HUES6 (cell line): ENCODE results near the gene HNF1B.
A peak's percentile ranks its signal among the peaks of the same experiment; 100 is the strongest.

Experiments
- H3K27ac ChIP-seq: 2 replicates; pipeline ENCODE4 v1.7.0; 2013; ENCODE audit warnings: low read depth, mild to moderate bottlenecking, low read length, inconsistent platforms
- H3K27me3 ChIP-seq: 2 replicates; pipeline ENCODE4 v1.6.1; 2013; ENCODE audit warnings: low read length; ENCODE audit not compliant: control insufficient read depth, insufficient read depth
- H3K36me3 ChIP-seq: 2 replicates; pipeline ENCODE4 v1.6.1; 2013; ENCODE audit warnings: low read length; ENCODE audit not compliant: control insufficient read depth, insufficient read depth
- H3K4me1 ChIP-seq: 2 replicates; pipeline ENCODE4 v1.6.1; 2013; ENCODE audit warnings: low read length; ENCODE audit not compliant: control insufficient read depth, insufficient read depth
- H3K4me3 ChIP-seq: 2 replicates; pipeline ENCODE4 v1.5.1; 2013; ENCODE audit warnings: low read depth, low read length
- H3K9ac ChIP-seq: one replicate; pipeline ENCODE4 v1.6.1; 2013; ENCODE audit warnings: mild to moderate bottlenecking, low read length
- H3K9me3 ChIP-seq: 2 replicates; pipeline ENCODE4 v1.6.1; 2013; ENCODE audit warnings: low read depth, low read length; ENCODE audit not compliant: control insufficient read depth, insufficient read depth

HNF1B gene

DNA sequence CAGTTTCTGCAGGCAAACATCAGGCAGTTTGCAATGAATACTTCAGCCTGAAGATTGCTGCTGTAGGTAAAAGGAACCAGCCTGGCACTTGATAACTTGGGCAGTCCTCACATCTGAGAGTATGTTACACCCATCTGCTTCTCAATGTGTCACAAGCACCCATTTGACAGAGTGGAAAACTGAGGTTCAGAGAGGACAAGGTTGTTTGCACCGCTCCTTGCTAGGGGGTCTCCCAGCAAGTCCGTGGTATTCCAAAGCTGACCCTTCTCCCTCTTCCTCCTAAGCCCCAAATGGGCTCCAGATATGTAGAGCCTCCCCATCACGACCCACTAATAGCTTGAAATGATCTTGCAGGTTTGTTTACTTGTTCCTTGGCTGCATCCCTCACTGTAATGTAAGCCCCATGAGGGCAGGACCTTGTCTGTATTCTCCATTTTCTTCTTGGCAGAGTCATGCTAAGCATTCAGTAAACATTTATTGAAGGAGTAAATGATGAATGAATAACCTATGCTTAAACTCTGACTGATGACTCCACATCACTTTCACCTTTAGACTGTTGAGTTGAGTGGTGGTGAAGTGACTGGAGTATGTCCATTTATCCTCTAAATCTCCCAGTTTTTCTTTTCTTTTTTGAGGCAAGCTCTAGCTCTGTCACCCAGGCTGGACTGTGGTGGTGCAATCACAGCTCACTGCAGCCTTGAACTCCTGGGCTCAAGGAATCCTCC lies 26.4 kb downstream of the HNF1B start:
- H3K9ac ChIP-seq = no peak overlapping the region
- H3K4me3 ChIP-seq = no peak overlapping the region
- H3K27ac ChIP-seq = no peak overlapping the region
- H3K27me3 ChIP-seq = no peaks in the 10 kb centered on the region
- peaks cover 7% of the 10 kb centered on the region; the same call in 1 of the 2 replicates for H3K4me1 ChIP-seq
- H3K9me3 ChIP-seq = no peaks in the 10 kb centered on the region
- no peaks in the 10 kb centered on the region for H3K36me3 ChIP-seq

DNA sequence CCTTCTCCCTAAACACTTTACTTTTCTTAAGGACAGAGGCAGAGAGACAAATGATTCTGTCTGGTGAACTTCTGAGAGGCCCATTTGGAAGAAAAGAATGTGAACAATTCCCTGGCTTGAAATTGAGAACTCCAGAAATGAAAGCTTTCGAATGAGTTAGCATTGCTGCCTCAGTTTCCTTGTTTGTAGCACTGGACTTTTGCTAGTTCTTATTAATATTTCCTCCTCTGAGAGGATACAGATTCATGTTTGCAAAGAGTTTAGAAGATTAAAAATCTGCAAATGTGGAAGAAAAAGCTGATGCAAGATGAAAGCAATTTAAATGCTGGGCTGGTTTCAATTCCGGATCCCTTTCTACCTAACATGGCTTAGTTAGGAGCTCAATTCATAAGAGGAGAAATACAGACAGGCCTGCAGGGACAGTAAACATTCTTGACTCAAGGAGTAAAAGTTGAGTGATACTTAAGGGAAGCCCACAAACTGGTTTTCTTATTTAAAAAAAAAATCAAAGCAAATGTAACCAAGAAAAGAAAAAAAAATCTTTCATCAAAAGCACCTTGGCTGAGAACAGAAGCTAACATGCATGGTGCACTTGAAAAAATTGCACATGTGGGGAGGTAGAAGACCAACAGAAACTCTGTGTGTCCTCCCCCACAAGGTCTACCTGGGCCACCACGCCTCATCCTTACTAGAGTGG lies 27.1 kb downstream of the HNF1B start:
- Histone ChIP-seq H3K27me3 (no peaks in the 10 kb centered on the region), H3K4me3 (no peak overlapping the region), H3K27ac (no peak overlapping the region)

DNA sequence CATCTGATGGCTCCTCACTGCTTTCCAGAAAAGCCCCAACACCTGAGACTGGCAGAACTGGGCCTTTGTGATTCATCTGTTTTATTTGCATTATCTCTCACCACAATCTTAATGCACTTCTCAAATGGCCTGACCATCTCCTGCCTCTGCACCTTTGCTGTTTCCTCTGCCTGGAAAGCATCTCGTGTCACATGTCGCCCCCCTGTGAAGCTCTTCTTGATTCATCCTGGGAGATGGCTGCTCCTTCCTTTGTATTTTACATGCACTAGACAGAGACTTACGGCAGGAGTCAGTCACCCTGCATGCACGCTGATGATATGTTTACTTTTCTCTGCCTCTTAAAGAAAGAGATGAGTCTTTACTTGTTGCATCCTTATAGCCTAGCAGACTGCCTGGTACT lies 30.0 kb downstream of the HNF1B start:
- H3K36me3 ChIP-seq = no peaks in the 10 kb centered on the region
- no peak overlapping the region for H3K27ac ChIP-seq

More for the DNA sequence above, 27.1 kb downstream of the HNF1B start:
- H3K36me3 ChIP-seq = no peaks in the 10 kb centered on the region
- peaks cover 7% of the 10 kb centered on the region; the same call in 1 of the 2 replicates for H3K4me1 ChIP-seq
- H3K9me3 ChIP-seq = no peaks in the 10 kb centered on the region
- H3K9ac ChIP-seq = no peak overlapping the region

DNA sequence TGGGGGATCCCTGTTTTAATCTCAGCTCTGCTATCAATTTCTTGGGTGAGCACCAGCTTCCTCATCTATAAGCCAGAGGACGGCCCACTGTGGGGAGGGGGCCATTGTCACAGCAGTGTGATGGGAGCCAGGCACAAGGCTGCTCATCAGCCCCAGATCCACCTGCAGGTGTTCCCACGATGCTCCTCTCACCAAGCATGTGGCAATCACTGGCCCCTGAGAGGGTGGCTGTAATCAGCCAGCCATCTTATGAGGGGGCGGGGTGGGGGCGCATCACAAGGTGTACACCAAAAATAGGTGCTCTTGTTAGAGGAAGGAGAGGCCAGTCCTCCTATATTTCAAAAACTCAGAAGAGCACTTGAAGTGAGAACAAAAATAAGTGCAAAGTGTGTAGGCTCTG lies 31.2 kb downstream of the HNF1B start:
- no peak overlapping the region for H3K4me3 ChIP-seq
- H3K36me3 ChIP-seq = no peaks in the 10 kb centered on the region
- H3K4me1 ChIP-seq = peaks cover 21% of the 10 kb centered on the region
- H3K9me3 ChIP-seq = no peaks in the 10 kb centered on the region
- H3K9ac ChIP-seq = no peak overlapping the region
- no peaks in the 10 kb centered on the region for H3K27me3 ChIP-seq
- no peak overlapping the region for H3K27ac ChIP-seq

More for the DNA sequence above, 30.0 kb downstream of the HNF1B start:
- Histone ChIP-seq H3K4me3 (no peak overlapping the region), H3K27me3 (no peaks in the 10 kb centered on the region), H3K9ac (no peak overlapping the region), H3K4me1 (peaks cover 20% of the 10 kb centered on the region), H3K9me3 (no peaks in the 10 kb centered on the region)

DNA sequence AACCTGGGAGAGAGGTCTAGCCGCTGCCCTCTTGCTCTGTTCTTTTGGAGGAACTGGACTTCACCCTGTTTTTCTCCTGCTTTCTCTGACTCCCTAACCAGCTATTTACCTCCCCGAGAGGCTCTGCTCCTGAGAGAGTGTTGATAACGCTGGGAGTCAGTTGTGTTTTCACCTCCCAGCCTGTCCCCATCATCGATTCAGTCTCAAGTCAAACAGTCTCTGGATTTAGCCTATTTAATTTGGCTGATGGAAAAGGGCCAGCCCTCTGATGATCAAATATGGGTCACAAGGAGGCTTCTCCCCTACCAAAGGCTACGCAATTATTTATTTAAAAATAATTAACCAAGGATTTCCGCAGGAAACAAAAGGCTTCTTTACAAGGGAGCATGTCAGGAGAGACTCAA lies 31.8 kb downstream of the HNF1B start:
- Histone ChIP-seq H3K4me3 (no peak overlapping the region), H3K27ac (no peak overlapping the region), H3K27me3 (no peaks in the 10 kb centered on the region), H3K9me3 (no peaks in the 10 kb centered on the region), H3K9ac (no peak overlapping the region), H3K36me3 (no peaks in the 10 kb centered on the region), H3K4me1 (peaks cover 21% of the 10 kb centered on the region)

DNA sequence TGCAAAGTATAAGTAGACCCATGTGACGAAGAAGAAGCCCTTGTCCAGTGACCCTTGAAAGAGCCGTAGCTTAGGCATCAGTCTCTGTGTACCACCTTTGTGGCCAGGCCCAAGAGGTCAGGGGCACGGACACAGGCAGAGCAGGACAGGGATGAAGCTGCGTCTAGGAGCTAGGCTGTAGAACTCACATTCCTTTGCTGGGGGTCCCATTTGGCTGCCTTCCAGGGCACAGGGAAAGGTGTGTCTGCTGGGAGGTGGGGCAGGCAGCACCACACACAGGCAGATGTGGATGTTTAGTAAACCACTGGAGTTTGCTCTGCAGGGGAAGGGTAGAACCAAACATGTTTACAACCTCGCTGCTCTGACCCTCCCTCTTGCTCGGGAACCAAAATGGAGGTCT lies 33.7 kb downstream of the HNF1B start:
- no peaks in the 10 kb centered on the region for H3K36me3 ChIP-seq
- peaks cover 14% of the 10 kb centered on the region for H3K4me1 ChIP-seq
- H3K4me3 ChIP-seq = no peak overlapping the region
- no peak overlapping the region for H3K9ac ChIP-seq
- H3K9me3 ChIP-seq = no peaks in the 10 kb centered on the region
- peak overlapping the region; percentile 81 for H3K27ac ChIP-seq
- no peaks in the 10 kb centered on the region for H3K27me3 ChIP-seq

DNA sequence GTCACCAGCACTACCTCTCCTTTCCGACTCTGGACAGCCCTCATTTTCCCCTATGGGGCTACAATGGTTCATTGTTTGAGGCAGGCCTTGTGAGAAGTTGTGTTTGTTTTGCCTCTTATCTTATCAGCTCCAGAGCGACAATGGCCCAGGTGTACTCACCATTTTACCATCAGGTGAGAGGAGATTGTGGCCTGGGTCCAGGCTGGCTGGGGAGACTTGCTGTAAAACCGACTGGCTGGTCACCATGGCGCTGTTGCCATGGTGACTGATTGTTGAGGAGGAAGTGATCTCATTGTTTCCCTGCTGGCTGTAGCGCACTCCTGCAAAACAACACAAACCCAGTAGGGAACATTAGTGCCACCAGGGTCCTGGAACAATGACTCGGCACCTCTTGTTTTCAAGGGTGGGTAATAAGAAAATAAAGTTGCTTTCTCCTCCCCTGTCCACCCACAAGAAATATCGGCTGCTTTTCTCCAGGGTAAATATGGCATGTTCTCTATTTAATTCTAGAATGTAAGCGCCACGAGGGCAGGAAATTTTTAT lies 34.4 kb downstream of the HNF1B start:
- Histone ChIP-seq H3K9ac (no peak overlapping the region), H3K36me3 (no peaks in the 10 kb centered on the region), H3K27ac (peak overlapping the region; percentile 81), H3K9me3 (no peaks in the 10 kb centered on the region), H3K27me3 (no peaks in the 10 kb centered on the region), H3K4me3 (no peak overlapping the region), H3K4me1 (peaks cover 14% of the 10 kb centered on the region)

DNA sequence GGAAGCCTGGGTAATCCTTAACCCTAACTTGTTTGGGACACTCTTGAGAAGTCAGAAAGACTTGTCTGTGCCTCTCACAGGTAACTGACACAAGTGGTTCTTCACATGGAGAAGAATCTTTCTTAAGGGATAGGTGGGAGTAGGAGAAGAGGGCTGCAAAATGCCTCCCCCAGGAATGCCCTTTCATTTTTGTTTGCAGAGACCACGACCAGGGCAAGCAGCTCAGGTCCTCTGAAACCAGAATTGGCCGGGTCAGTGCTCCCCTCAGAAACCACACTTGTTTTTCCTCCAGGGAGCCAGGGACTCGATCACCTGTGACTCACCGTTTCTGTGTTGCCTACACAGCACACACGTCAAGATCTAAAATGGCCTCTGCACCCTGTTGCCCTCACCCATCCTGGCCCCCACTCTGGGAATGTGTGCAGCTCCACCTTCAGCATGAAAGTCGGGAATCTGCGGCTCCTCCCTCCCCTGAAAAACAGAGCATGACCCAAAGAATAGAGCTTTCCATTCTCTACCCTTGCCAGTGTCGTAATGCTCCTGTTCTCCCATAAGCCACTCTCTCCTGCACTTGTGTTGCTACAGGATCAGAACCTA lies 36.1 kb downstream of the HNF1B start:
- Histone ChIP-seq H3K4me1 (peaks cover 14% of the 10 kb centered on the region), H3K9ac (no peak overlapping the region), H3K27ac (no peak overlapping the region), H3K27me3 (no peaks in the 10 kb centered on the region; the same call in 1 of the 2 replicates), H3K9me3 (no peaks in the 10 kb centered on the region), H3K36me3 (no peaks in the 10 kb centered on the region), H3K4me3 (no peak overlapping the region)

DNA sequence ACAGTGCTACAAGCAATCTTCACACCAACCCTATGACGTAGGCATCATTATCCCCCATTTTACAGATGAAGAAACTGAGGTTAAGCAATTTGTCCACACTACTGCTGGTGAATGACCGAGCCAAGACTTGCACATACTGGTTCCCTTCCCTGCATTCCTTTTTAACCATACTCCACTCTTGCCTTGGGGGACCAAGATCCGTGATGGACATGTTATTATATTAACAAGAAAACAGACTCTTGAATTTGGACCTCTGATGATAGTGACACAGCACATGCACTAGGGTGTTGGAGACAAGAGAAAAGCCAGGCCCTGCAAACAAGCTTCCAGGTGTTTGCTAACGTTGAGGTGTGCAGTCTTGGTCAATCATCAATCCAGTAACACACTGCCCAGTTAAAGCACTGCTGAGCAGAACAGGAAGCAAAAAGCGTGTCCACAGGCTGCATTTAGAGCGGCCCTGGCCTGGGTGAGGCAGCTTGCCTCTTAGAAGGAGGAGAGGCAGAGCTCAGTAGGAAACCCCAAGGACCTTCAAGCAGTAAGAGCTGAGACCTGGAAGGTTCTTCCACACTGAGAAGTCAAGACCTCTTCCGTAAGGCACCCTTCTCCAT lies 36.7 kb downstream of the HNF1B start:
- no peak overlapping the region for H3K9ac ChIP-seq
- H3K27ac ChIP-seq = no peak overlapping the region
- H3K36me3 ChIP-seq = no peaks in the 10 kb centered on the region
- H3K9me3 ChIP-seq = no peaks in the 10 kb centered on the region
- no peak overlapping the region for H3K4me3 ChIP-seq
- peaks cover 14% of the 10 kb centered on the region for H3K4me1 ChIP-seq
- no peaks in the 10 kb centered on the region; the same call in 1 of the 2 replicates for H3K27me3 ChIP-seq

DNA sequence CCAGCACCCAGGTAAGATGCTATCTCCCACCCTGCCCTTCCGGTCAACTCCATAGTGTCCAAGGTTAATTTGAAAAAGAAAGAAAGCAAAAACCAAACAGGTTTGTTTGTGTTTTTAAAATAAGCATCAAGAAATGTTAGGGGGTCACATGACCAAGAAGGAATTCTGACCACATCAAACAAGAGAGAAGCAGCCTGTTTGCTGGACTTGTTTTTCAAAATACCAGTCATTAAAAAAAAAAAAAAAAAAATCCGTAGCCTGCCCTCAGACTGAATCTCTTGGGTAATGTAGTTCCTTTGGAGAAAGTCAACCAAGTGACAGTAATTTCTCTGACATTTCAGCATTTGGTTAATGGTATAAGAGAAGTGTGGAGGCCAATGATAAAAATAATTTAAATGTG lies 38.4 kb downstream of the HNF1B start:
- no peaks in the 10 kb centered on the region for H3K36me3 ChIP-seq
- no peak overlapping the region for H3K9ac ChIP-seq
- peaks cover 14% of the 10 kb centered on the region for H3K4me1 ChIP-seq
- no peak overlapping the region for H3K27ac ChIP-seq
- no peaks in the 10 kb centered on the region; the same call in 1 of the 2 replicates for H3K27me3 ChIP-seq
- H3K9me3 ChIP-seq = no peaks in the 10 kb centered on the region
- no peak overlapping the region for H3K4me3 ChIP-seq
